Central memory CD4-positive, alpha-beta T cell (primary cell): Measurements from ENCODE around the gene DCLK2.

Experiments
- DNase-seq: peaks from one replicate; pipeline ENCODE4 v3.0.0; 2022

The DCLK2 gene

DNA sequence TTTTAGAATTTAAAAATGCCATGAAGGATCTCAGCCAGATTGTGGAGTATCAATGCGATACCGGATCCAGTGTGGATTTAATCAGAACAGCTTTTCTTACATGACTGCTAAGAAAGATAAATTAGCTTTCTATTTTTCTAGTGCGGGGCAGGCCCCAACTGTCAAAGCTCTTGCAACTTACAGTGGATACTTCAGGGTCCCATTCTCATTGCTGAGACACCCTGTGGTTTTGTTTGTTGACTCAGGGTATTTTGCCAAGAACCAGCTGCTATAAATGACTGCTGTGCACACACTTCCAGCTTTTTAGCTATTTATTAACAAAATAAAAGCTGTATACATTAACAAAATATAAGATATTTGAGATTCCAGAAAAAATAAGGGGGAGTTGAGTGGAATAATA, 166.4 kb downstream of the DCLK2 start:
- no peak for DNase-seq

- DNase-seq: no peak
These were observed 168.9 kb downstream of the DCLK2 start for GRCh38 chr4:150247184-150247583.

- DNase-seq: no peak
These were observed 169.9 kb downstream of the DCLK2 start for GRCh38 chr4:150248181-150248580.

GRCh38 chr4:150250293-150250997, 172.2 kb downstream of the DCLK2 start:
- DNase-seq: no peak

- no peak for DNase-seq
These were observed 172.9 kb downstream of the DCLK2 start for GRCh38 chr4:150250998-150251651.

GRCh38 chr4:150251752-150252190, 173.5 kb downstream of the DCLK2 start:
- DNase-seq: no peak

DNA sequence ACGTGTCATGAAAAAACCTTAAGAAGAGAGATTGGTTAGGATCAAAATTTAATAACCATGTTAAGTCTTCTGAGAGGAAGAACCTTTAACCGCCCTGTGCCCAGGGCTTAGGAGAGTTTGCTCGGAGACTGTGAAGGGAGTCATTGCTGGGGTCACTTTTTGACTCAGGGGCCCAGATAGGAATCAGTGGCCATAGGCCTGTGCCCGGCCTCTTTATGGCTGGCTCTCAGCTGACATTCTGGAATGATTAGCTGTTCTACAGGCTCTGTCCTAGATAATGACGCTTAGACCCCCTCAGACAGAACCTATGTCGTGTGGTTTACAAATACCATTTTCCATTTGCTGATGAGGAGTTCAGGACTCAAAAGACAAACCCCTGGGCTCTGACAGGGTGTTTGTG, 174.1 kb downstream of the DCLK2 start:
- DNase-seq: no peak

DNA sequence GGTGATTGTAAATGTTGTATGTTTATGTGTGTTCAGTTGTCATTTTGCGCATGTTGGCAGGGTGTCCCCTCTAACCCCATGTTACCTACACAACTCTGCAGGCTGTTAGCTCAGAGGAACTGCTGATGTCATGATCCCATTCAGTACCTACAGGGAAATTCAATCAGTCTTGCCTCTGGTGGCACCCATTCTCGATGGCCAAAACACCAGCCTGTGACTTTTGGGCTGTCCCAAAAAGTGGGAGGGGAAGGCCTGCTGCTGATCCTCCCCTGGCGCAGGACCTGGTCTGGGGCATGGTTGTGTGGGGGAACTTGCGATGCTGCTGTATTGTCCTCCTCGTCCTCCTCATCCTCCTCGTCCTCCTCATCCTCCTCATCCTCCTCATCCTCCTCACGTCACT, 174.5 kb downstream of the DCLK2 start:
- no peak for DNase-seq

DNA sequence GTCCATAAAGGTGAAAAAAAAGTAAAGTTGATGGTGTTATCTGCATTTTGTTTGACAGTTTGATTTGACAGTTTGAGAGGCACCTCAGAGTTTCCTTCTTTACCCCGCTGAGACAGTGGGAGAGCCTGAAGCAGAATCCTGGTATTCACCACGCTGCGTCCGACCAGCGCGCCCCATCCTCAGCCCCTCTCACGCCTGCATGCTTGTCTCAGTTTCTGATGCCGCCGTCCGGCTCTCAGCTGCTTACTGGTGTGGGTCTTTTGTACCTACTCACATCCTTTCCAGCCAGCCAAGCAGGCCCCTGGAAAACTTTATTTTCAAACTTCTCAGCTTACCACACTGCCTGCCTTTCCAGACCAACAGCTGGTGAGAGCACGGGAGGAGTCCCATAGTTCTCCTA, 175.2 kb downstream of the DCLK2 start:
- no peak for DNase-seq

- no peak for DNase-seq
These were observed 175.9 kb downstream of the DCLK2 start for GRCh38 chr4:150253965-150254630.

GRCh38 chr4:150255610-150256224, 177.5 kb downstream of the DCLK2 start:
- DNase-seq: no peak

DNA sequence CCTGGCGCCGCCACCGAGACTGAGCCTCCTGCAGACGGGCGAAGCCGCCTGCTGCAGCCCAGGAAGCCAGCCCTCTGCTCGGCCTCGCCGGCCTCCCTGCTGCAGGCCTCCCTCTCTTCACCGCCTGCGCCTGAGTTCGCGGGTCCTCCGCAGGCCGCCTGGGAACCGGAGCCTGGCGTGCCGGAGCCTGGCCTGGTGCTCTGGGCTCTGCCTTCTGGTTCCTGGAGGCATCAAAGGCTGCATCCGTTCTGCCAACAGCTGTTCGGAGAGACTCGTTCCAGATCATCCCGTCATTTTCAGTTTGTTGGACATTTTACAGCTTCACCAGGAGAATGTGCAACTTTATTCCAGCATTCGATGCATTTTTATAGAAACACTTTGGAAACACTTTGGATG, 178.0 kb downstream of the DCLK2 start:
- no peak for DNase-seq

GRCh38 chr4:150256841-150257730, 178.8 kb downstream of the DCLK2 start:
- no peak for DNase-seq

DNA sequence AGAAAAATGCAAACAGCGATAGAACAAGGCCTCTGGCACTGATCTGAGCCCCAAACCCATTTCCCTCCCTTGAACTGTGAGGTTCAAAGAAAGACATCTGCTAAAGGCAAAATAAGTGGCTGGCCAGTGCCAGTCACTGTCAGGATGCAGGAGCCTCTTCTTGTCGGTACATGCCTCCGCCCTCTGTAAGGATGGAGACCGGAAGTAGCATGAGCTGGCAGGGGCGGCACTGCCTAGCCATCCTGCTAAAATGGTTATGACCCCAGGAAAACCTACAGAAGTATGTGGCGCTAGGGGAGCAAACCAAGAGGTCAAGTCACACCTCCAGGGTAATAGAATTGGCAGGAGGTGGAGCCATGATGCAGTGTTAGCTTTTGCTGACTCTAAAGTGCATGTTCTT, 180.3 kb downstream of the DCLK2 start:
- DNase-seq: no peak

- no peak for DNase-seq
These were observed 181.8 kb downstream of the DCLK2 start for GRCh38 chr4:150259861-150260567.

- DNase-seq: no peak
These were observed 183.3 kb downstream of the DCLK2 start for GRCh38 chr4:150261571-150261970.

GRCh38 chr4:150262611-150263010, 184.4 kb downstream of the DCLK2 start:
- no peak for DNase-seq

DNA sequence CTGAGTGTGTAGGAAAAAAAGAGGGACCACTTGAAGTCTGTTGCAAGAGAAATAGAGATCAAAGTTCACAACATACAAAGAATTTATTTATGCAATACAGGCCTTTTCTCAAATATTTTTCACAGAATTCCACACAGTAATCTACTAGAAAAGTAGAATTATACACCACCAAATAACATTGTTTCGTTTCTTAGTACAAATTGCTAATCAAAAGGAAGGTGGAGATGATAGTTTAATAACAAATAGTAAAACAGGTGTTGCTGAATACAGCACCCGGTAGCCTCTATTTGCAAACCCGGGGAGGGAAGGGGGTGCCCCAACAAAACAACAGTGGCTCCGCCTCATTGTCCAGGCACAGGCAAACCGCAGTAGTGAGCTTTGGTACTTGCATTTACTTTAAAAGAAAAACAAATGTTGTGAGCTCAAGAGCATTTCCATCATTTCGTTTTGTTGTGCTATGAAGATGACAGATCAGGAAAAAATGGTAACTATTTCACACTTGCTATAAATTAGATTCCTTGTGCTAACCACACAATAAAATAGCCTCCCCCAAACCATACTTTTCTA, 186.4 kb downstream of the DCLK2 start:
- DNase-seq: no peak

- DNase-seq: no peak
These were observed 187.6 kb downstream of the DCLK2 start for GRCh38 chr4:150265806-150266205.

GRCh38 chr4:150268444-150268843, 190.2 kb downstream of the DCLK2 start:
- no peak for DNase-seq

GRCh38 chr4:150278206-150278605, 200.0 kb downstream of the DCLK2 start:
- no peak for DNase-seq
